NCI-H2196 (cell line): Measurements from ENCODE around the gene AGPAT3.

Source experiments
- DNase-seq: peaks from one replicate; lab custom pipeline; 2025; ENCODE audit not compliant: unreplicated experiment; lab: John Stamatoyannopoulos, UW

AGPAT3 gene

DNA sequence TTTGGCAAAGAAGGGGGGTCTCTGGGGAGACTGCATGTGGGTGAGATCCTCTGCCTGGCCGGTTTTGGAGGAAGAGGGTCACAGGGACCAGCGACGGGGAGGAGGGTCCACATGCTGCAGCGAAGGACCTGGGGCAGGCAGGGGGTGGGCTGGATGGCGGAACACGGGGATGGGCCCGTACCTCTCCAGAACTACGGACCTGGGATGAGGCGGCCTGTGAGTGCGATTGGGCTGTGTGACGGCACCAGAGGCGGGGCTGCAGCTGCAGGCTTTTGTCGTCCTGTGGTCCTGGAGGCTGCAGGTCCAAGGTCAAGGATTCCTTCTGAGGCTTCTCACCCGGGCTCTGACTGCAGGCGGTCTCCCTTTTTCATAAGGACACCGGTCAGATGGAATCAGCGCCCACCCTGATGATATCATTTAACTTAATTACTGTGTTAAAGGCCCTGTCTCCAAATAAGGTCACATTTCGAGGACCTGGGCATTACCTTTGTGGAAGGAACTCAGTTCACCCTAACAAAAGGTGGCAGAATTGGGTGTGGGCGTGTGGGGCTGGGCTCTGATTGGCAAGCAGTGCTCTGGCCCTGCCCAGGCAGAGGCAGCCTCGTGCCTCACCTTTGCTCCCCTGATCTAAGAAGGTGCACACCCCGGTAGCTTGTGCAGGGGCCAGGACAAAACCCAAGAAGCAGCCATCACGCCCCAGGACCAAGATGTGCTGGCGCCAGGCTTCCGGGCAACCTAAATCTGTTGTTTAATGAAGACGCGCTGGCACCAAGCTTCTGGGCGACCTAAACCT lies 87.1 kb downstream of the AGPAT3 start:
- DNase-seq, result no peak

DNA sequence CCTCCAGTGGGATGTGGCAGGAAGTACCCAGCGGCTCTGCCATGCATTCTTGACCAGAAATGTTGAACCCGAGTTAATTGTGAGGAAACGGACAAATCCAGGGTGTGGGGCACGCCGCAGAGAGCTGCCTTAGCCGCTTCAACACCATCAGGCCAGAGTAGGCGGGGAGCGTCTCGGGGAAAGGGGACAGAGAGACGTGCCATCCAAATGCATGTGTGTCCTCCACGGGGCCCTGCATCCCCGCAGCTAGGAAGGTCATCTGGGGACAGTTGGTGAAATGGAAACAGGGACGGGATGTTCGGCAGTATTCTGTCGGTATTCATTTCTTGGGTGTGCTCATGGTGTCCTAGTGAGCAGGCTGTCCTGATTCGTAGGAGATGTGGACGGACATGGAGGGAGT lies 88.0 kb downstream of the AGPAT3 start:
- no peak for DNase-seq

DNA sequence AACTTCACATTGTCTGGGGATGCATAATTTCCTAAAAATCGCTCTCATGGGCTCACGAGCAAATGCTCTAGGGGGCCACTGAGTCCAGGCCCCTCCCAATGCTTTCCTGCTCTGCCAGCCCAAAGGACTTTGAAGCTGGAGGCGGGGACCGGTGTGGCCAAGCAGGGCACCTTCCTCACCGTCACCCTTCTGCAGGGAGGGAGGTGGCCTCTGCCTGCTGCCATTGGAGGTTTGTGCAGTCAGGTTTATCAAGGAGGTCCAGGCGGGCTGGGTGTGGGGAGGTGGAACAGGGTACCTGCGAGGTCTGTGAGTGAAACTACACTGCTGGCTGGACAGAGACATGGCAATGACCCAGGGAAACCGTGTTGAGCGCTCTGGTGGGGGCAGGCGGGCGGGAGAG lies 89.0 kb downstream of the AGPAT3 start:
- DNase-seq, result no peak

DNA sequence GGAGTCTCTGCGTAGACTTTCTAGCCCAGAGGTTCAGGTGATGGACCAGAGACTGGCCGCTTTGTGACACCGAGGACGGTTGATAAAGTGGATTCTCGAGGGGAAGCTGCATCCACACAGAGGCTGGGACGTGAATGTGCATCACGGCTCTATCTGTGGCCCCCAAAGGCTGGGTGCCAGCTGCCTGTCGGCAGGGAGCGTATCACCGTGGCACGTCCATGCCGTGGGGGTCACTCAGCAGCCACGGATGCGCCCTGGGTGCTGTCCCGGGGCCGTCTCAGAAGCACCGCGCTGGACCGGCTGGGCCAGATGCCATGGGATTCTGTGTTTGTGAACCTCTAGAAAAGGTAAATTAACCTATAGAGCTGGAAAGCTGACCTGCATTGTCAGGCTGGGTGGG lies 89.9 kb downstream of the AGPAT3 start:
- DNase-seq, result no peak

DNA sequence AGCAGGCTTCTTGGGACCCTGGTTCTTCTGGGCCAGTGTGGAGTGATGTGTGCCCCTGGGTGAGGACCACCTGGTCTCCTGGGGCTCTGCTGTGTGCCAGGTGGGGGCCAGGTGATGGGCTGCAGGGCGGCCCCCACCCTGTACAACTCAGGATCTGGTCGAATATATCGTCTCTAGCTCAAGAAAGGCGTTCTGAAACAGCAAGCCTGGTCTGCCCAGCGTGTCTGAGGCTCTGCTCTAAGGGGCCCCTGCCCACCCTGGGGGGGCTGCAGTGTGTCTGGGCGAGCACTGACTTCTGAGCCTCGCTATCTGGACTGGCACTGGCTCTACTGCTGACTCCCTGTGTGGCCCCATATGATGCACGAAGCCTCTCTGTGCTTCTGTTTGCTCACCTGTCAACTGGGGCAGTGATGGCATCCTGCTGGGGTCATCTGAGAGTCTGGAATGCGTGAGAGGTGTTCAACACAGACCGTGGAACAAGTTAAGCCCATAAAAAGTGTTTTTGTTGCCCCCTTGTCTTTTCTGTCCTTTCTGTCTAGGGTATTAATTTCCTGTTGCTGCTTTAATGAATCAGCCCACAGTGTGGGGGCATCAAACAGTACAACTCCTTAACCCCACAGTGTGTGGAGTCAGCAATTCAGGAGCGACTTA lies 91.1 kb downstream of the AGPAT3 start:
- no peak for DNase-seq

DNA sequence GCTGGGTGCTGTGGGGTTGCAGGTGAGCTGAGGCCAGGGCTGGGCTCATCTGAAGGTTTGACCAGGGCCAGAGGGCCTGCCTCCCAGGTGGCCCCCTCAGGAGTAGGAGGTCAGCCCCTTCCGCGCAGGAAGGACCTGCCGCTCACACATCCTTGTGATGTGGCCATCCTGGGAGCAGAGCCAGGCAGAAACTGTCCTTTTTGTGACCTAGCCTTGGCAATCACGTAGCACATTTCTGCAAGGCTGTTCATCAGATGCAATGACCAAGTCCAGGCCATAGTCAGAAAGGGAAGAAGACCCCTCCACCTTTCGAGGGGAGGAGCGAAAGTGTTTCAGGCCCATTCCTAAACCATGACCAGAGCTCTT lies 91.6 kb downstream of the AGPAT3 start:
- no peak for DNase-seq

DNA sequence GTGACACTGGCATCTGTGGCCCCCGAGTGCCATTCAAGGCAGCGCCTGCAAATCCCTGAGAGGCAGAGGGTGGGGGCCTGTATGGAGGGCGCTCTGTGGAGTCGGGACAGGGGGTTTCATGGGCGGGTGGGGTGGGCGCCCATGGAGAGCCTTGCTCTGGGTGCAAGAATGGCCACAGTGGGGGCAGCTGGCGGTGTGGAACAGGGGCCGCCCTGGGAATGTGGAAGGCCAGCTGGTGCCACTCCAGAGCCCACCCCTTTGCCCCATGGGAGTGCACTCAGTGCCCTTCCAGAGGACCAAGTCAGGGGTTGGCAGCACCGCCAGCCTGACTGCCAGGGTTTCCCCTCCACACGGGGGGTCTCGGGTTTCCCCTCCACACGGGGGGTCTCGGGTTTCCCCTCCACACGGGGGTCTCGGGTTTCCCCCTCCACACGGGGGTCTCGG lies 92.1 kb downstream of the AGPAT3 start:
- no peak for DNase-seq

DNA sequence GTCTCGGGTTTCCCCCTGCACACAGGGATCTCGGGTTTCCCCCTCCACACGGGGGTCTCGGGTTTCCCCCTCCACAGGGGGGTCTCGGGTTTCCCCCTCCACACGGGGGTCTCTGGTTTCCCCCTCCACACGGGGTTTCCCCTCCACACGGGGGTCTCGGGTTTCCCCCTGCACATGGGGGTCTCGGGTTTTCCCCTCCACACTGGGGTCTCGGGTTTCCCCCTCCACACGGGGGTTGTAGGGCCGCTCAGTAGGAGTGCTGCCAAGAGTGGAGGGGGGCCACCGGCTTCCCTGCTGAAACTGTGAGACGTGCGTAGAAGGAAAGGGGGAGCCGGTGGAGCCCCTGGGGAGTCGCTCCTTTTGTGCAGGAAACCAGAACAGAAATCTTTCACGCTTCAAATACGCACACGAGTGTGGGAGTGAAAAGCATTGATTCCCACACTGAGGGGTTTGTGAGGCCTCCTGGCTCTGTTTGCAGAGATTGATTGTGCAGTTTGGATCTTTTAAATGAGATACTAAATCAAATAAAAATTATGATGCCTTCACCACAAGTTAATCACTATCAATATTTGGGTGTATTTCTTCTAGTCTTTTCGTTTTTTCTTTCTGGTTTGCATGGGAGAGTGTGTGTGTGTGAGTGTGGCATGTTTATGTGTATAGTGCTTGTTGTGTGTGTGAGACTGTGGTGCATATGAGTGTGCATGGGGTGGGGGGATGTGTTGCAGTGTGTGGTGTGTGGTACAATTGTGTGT lies 92.8 kb downstream of the AGPAT3 start:
- no peak for DNase-seq

DNA sequence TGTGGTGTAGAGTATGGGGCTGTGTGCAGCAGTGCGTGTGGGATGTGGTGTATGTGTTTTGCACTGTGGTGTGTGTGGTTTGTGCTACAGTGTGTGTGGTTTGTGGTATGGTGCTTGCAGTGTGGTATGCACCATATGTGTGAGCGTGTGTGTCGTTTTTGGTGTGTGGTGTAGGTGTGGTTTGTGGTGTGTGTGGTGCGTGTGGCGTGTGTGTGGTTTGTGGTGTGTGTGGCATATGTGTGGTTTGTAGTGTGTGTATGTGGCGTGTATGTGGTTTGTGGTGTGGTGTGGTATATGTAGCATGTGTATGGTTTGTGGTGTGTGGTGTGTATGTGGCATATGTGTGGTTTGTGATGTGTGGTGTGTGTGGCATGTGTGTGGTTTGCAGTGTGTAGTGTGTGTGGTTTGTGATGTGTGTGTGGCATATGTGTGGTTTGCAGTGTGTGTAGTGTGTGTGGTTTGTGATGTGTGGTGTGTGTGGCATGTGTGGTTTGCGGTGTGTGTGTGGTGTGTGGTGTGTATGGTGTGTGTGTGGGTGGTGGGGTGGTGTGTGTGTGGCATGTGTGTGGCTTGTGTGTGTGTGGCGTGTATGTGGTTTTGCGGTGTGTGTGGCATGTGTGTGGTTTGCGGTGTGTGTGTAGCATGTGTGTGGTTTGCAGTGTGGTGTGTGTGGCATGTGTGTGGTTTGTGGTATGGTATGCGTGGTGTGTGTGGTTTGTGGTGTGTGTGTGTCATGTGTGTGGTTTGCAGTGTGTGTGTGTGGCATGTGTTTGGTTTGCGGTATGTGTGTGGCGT lies 93.5 kb downstream of the AGPAT3 start:
- DNase-seq, result no peak

DNA sequence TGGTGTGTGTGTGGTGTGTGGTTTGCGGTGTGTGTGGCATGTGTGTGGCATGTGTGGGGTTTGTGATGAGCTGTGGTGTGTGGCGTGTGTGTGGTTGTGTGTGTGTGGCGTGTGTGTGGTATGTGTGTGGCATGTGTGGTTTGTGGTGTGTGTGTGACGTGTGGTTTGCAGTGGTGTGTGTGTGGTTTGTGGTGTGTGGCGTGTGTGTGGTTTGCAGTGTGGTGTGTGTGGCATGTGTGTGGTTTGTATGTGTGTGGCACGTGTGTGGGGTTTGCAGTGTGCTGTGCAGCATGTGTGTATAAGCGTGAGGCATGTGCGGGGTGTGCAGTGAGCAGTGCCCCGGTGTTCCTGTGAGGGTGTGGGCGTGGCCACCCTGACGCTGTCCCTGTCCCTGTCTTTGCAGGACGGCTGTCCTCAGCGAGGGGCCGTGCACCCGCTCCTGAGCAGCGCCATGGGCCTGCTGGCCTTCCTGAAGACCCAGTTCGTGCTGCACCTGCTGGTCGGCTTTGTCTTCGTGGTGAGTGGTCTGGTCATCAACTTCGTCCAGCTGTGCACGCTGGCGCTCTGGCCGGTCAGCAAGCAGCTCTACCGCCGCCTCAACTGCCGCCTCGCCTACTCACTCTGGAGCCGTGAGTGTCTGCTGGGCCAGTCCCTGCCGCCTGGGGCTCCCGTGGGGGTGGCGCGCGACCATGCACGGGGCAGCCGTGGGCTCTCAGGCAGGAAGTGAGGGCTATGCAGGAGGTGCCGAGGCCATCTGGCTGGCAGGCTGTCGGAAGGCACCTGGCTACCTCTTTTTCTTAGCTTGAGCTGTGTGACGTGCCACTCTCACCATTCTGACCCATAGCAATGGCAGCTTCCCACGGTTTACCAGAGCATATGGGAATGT lies 94.5 kb downstream of the AGPAT3 start:
- DNase-seq, result no peak

DNA sequence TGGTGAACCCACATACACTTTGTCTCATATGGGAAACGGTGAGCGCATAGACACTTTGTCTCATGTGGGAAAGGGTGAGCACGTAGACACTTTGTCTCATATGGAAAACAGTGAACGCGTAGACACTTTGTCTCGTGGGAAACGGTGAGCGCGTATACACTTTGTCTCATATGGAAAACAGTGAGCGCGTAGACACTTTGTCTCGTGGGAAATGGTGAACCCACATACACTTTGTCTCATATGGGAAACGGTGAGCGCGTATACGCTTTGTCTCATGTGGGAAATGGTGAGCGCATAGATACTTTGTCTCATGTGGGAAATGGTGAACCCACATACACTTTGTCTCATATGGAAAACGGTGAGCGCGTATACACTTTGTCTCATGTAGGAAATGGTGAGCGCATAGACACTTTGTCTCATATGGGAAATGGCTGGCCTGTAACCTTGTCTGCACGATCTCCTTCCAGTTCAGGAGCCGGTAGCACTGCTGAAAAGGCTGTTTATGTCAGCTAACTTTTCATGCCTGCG lies 96.4 kb downstream of the AGPAT3 start:
- no peak for DNase-seq

DNA sequence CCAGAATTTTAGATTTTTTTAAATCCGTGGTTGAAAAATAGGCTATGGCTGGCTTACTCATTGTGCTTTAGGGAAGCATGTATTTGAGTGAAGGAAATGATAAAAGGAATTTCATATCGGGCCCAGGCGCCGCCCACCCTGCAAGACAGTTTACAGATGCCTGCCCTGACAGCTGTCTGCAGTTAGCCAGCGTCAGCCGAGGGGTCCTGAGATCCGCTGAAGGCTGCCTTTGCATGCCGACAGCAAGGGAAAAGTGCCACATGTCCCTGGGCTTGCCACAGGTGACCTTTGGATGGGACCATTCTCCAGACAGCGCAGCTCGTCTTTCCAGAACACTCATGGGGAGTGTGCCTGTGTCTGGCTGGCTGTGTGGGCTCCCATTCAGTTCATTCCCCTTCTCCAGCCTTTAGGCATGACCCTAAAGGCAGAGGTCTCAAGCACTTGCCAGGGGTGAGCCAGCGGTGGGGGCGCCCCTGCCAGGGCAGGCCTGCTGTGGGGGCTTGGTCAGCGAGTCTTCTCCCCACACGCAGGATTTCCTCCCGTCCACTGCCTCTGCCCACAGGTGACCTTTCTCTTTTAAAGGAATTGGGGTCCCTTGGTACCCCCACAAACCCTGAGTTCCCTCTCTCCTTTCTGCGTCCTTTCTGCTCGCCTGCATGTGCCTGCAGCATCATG lies 101.0 kb downstream of the AGPAT3 start:
- DNase-seq, result no peak

DNA sequence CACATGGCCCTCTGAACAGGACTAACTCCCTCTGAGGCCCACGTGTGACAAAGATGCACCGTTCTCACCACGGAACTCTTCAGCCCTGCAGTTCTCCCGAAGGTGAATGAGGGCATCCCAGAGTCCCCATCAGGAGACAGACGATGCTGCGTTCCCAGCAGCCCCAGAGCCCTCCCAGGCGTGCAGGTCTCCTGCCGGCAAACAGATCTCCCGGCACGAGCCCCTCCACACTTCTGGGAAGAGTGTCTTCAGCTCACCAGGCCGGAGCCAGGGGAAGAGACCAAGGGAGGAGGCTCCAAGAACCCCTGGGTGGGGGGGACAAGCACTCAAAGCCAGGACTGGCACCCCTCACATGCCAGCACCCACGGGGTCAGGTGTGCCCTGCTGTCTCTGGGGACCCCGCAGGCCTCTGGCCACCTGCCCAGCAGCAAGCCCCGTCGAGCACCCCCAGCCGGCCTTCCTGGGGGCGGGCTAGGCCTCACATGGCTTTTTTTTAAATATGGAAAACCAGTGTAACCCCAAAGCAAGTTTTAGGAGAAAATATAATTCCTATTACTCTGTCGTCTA lies 102.0 kb downstream of the AGPAT3 start:
- no peak for DNase-seq

DNA sequence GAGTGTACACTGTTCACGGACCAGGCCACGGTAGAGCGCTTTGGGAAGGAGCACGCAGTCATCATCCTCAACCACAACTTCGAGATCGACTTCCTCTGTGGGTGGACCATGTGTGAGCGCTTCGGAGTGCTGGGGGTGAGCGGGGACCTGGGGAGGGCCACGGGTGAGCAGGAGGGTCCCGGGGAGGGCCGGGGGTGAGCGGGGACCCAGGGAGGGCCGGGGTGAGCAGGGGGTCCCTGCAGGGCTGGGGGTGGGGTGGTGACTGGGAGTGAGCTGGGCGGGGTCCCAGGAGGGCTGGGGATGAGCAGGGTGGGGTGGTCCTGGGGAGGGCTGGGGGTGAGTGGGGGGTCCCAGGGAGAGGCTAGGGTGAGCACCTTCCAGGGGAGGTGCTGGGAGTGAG lies 103.0 kb downstream of the AGPAT3 start:
- DNase-seq, result no peak

DNA sequence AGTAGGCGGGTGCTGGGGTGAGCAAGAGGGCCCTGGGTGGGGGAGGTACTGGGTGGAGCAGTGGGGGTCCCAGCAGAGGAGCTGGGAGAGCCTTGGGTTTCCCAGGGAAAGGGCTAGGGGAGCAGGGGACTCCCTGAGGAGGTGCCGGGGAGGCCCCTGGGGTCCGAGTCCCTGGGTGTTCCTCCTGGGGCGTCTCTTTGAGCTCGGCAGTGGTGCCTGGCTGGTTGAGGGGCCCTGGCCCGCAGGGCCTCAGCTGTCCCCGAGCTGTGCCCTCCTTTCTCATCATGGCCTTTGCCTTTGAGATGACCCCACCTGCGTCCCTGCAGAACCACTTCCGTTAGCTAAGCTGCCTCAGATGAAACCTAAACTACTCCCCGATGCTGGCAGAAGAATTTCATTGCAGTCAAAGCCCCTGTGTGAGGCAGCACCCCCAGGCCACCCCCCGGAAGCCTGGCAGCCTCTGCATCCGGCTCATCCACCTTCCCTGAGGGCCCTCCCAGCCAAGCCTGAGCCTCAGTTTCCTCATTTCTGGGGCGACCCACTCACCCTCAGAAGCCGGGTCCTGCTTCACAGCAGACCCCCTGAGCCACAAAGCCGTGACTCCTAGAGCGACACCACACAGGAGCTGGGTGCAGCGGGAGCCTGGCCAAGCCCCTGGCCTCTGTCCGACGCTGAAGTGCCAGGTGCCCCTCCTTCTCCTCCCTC lies 103.5 kb downstream of the AGPAT3 start:
- no peak for DNase-seq

DNA sequence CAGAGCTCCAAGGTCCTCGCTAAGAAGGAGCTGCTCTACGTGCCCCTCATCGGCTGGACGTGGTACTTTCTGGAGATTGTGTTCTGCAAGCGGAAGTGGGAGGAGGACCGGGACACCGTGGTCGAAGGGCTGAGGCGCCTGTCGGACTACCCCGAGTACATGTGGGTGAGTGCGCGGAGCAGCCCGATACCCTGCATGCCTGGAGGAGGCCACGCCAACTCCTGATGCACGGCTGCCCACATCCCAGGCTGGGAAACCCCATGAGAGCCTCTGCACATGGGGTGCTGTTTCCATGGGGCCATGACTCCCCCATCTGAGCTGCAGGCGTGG lies 104.1 kb downstream of the AGPAT3 start:
- no peak for DNase-seq

DNA sequence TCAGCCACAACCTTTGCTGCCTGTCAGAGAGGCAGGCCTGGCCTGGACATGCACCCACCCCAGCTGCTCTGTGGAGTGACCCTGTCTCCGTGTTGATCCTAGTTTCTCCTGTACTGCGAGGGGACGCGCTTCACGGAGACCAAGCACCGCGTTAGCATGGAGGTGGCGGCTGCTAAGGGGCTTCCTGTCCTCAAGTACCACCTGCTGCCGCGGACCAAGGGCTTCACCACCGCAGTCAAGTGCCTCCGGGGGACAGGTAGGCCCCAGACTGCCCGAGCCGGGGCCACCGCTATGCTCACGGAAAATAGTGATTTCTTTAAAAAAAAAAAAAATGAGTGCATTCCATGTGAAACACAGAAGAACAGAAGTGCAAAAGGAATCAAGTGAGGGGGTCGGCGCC lies 105.5 kb downstream of the AGPAT3 start:
- DNase-seq, result no peak

DNA sequence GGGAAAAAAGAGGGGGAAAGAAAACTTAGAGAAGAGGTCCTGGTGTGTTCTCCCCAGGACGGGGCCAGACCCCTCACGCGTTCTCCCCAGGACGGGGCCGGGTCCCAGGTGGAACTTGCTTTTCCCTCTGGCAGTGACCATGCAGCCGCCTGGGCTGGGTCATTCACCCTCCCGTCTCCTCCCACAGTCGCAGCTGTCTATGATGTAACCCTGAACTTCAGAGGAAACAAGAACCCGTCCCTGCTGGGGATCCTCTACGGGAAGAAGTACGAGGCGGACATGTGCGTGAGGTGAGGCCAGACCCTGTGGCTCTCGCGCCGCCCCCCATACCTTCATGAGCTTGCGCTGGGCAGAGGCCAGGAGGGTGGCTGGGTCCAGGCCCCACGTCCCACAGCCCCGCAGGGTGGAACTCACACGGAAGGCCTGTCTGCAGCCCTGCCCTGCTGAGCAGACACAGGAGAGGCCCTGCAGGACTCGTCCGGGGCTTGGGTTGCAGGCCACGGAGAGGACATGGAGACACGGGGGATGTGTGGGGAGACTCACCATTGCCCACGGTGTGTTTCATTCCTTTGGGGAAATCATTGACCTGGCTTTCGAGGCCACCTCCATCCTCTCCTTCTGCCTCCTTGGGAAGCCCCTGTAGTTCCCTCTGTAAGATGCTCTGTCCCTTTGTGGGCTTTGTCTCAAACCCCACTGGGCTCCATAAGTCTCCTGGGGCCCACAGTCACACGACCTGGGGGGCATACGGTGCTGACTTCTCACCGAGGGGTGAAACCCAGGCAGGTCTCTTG lies 106.4 kb downstream of the AGPAT3 start:
- DNase-seq, result no peak
